HTR-8/SVneo (cell line): ENCODE measurements around the gene CXorf66.
"Not testable (repeated sequence)": the region's sequence is repeated elsewhere in the genome, so short reads cannot be mapped to it uniquely, and the experiment has no call there.

Experiments used
- DNase-seq: peaks from one replicate; pipeline ENCODE4 v3.0.0; 2011; ENCODE audit warnings: low spot score, mixed read lengths; ENCODE audit not compliant: insufficient read length
- FAIRE-seq: peaks from 2 replicates; lab custom pipeline; 2011; peaks lifted over from hg19 to GRCh38; lab: Jason Lieb, UNC

CXorf66 gene, protein sequence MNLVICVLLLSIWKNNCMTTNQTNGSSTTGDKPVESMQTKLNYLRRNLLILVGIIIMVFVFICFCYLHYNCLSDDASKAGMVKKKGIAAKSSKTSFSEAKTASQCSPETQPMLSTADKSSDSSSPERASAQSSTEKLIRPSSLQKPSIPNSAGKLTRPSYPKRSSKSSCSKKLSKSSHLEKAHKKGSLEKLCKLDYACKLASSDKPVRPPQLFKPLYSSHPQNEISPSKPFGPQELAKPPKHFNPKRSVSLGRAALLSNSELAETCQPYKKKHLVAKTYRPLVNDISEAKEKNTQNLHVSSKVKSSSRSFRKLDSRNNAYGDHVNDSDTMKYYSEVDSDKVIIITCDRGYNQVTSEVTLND

GRCh38 chrX:139965421-139965820, at the start of gene CXorf66:
TSS of gene CXorf66 (minus strand) at chrX:139965521. CDS start at chrX:139965496, 25 bp downstream.
- FAIRE-seq = no peak
- no peak for DNase-seq

- FAIRE-seq (no peak), DNase-seq (no peak)
Observed at GRCh38 chrX:139982856-139983255, 17.5 kb upstream of the CXorf66 start.

DNA sequence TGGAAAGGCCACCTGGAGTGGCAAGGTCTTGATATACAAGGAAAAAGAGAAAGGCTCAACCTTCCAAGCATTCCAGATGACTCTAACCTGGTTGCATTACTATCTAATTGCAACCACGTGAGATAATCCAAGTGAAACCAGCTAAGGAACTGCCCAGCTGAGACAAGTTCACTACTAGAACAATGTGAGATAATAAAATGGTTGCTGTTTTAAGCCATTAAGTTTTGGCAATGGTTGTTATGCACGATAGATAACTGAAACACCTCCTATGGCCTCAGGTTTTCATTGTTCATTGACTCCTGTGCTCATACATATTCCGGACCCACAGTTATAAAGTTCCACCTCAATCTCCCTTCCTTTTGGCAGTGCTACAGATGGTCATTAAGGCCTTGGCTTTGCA, 9.2 kb upstream of the CXorf66 start:
- DNase-seq = no peak
- no peak for FAIRE-seq

GRCh38 chrX:139972629-139973624, 7.6 kb upstream of the CXorf66 start:
- no peak for DNase-seq
- FAIRE-seq = no peak

GRCh38 chrX:139972113-139972512, 6.8 kb upstream of the CXorf66 start:
- DNase-seq (no peak), FAIRE-seq (no peak)

DNA sequence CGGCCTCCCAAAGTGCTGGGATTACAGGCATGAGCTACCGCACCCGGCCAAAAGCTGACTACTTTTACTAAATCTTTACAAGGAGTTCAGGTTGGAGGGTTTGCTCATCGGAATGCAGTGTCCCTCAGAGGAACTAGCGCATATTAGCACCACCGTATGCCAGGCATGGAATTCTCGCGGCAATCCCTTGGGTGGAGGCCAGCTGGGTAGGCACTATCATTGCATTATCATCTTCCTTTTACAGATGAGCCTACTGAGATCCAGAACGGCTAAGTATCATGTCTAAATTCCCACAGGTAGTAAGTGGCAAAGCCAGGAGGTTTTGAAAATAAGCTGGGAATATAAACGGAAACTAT, 6.1 kb upstream of the CXorf66 start:
- FAIRE-seq (no peak), DNase-seq (no peak)

DNA sequence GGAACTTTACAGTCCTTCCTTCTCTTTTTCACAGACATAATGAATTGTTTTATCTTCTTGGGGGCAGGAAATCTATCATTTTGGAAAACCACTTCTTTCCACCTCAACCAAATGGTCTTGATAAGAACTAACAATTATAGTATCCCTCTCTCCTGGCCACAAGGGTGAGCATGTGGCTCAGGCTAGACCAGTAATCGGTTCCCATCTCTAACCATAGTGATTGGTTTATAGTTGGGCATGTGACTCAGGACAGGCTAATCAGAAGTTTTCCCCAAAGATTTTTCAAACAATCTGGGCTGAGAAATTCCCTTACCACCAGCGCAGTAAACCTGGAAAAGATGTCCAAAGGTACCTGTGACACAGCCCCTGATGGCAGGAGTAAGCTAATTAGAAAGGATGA, 4.0 kb upstream of the CXorf66 start:
- FAIRE-seq = no peak
- DNase-seq = no peak

- FAIRE-seq (no peak), DNase-seq (no peak)
Observed at GRCh38 chrX:139967750-139968149, 2.4 kb upstream of the CXorf66 start.

GRCh38 chrX:139967300-139967699, 2.0 kb upstream of the CXorf66 start:
- no peak for FAIRE-seq
- no peak for DNase-seq

DNA sequence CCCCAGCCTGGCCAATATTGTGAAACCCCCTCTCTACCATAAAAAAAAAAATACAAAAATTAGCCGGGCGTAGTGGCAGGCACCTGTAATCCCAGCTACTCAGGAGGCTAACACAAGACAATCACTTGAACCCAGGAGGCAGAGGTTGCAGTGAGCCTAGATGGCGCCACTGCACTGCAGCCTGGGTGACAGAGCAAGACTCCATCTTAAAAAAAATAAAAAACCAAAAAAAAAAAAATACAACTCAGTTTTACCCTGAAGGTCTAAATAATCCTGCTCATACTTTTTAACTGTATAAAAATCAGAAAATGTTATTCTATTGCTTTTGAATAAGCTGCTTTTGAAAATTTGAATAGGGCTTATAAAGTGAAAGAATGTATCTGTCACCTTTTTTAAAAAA, 838 bp upstream of the CXorf66 start:
- not testable (repeated sequence) for DNase-seq, FAIRE-seq

- not testable (repeated sequence) for DNase-seq, FAIRE-seq
Observed at GRCh38 chrX:139961091-139961490, 4.2 kb downstream of the CXorf66 start.

- DNase-seq (no peak), FAIRE-seq (no peak)
Observed at GRCh38 chrX:139949703-139950102, 15.6 kb downstream of the CXorf66 start.

- FAIRE-seq (no peak), DNase-seq (no peak)
Observed at GRCh38 chrX:139945075-139945474, 20.2 kb downstream of the CXorf66 start.

DNA sequence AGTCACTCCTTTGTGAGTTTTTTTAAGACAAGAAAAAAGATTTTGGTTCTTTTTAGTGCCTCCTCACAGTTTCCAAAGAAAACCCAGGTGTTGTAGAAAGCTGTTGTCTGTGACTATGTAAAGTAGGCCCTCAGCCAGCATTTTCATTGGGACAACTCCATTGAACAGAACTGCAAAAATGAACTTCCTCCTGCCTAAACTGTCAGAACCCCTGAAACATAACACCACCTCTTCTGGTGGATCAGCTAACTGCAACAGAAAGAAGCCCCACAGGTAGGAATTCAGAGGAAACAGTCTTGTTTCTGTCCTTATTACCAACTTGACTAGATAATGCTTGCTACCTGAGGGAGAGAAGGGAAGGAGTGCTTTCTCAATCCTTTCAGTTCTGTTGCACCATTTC, 29.1 kb downstream of the CXorf66 start:
- DNase-seq (no peak), FAIRE-seq (no peak)

- DNase-seq (no peak), FAIRE-seq (no peak)
Observed at GRCh38 chrX:139933904-139934303, 31.4 kb downstream of the CXorf66 start.

- FAIRE-seq = no peak
- DNase-seq = peak; percentile 32
Observed at GRCh38 chrX:139932901-139933796, 32.2 kb downstream of the CXorf66 start, which contains the start of gene ATP11C. TSS of gene ATP11C (minus strand) at chrX:139933053. CDS start at chrX:139932042, 1,011 bp downstream.

GRCh38 chrX:139932073-139932900, 33.0 kb downstream of the CXorf66 start:
- FAIRE-seq = no peak
- no peak for DNase-seq

GRCh38 chrX:139931646-139932072, 33.7 kb downstream of the CXorf66 start:
- DNase-seq = no peak
- no peak for FAIRE-seq
